Thymus (tissue), 11 donors: ENCODE data around the gene ENTPD6. TPM values are rescaled to one million over a fixed set of nuclear protein-coding genes. Genes with fewer than 3 reads are reported as not detected.
"Not testable (repeated sequence)": the region's sequence is repeated elsewhere in the genome, so short reads cannot be mapped to it uniquely, and the experiment has no call there.

Experiments
- DNase-seq, 9 donors: peaks; one replicate each; pipeline ENCODE4 v3.0.0-alpha.2; 2013; ENCODE audit warnings: low spot score in 9 of 9, low read depth in 6 of 9, missing footprints in 1 of 9
- H3K27ac ChIP-seq, 2 donors: one replicate each; pipeline ENCODE4 v1.5.1; 2013; ENCODE audit warnings: control low read depth in 1 of 2, low read depth in 1 of 2, low read length in 1 of 2, mild to moderate bottlenecking in 1 of 2, moderate library complexity in 1 of 2
- H3K27me3 ChIP-seq, 2 donors: one replicate each; pipeline ENCODE4 v1.5.1; 2013; ENCODE audit warnings: low read length in 1 of 2; ENCODE audit not compliant: control insufficient read depth in 2 of 2, insufficient read depth in 1 of 2
- H3K36me3 ChIP-seq, 2 donors: one replicate each; pipeline ENCODE4 v1.5.1; 2013; ENCODE audit warnings: low read length in 1 of 2, mild to moderate bottlenecking in 1 of 2, moderate library complexity in 1 of 2; ENCODE audit not compliant: control insufficient read depth in 2 of 2, insufficient read depth in 2 of 2
- H3K4me1 ChIP-seq, 2 donors: one replicate each; pipeline ENCODE4 v1.5.1; 2013; ENCODE audit warnings: low read length in 2 of 2; ENCODE audit not compliant: control insufficient read depth in 2 of 2, insufficient read depth in 2 of 2
- H3K4me3 ChIP-seq, 2 donors: one replicate each; pipeline ENCODE4 v1.5.1; 2013; ENCODE audit warnings: low read length in 2 of 2, control low read depth in 1 of 2, mild to moderate bottlenecking in 1 of 2
- H3K9me3 ChIP-seq, 2 donors: one replicate each; pipeline ENCODE4 v1.5.1; 2013; ENCODE audit warnings: low read length in 1 of 2, mild to moderate bottlenecking in 1 of 2; ENCODE audit not compliant: control insufficient read depth in 2 of 2, insufficient read depth in 1 of 2
- WGBS: extraction: QIAGEN DNeasy Blood & Tissue Kit; methylation state at CpG from one replicate; pipeline ENCODE4 v1.1.7; 2013; 5-methylcytosine and 5-hydroxymethylcytosine counted together
- polyA plus RNA-seq: library from polyadenylated mRNA; stranded (reverse); fragments of 200-250 nt; gene quantifications from one replicate; pipeline ENCODE4 v1.2.3, GENCODE V29; 2013
- total RNA-seq: library from RNA; stranded (reverse); fragments of 120-200 nt; gene quantifications from one replicate; pipeline ENCODE4 v1.2.4, GENCODE V29; 2013
- donor health status: healthy.

Gene ENTPD6
- total and polyA plus RNA-seq, 2 donors: 29.2 to 71.0 TPM

- H3K27me3 ChIP-seq: peaks cover 2 to 12% of the 10 kb centered on the region in 2 donors
- 39% methylated on average over 4 of the region's 4 CpGs for WGBS
- not testable (repeated sequence) for H3K36me3 ChIP-seq, H3K27ac ChIP-seq, H3K4me1 ChIP-seq, H3K9me3 ChIP-seq, H3K4me3 ChIP-seq, DNase-seq
Measured at GRCh38 chr20:25241659-25241955, 46.1 kb downstream of the ENTPD6 start.

- H3K36me3 ChIP-seq: no peaks in the 10 kb centered on the region
- H3K4me1 ChIP-seq: peaks cover 6 to 9% of the 10 kb centered on the region in 2 donors
- H3K27me3 ChIP-seq: peaks cover 2 to 15% of the 10 kb centered on the region in 2 donors
- 94% methylated on average over 10 of the region's 10 CpGs for WGBS
- peaks cover 0 to 5% of the 10 kb centered on the region in 2 donors for H3K9me3 ChIP-seq
- no peak overlapping the region for H3K4me3 ChIP-seq
- no peak overlapping the region for H3K27ac ChIP-seq
- DNase-seq: no peak
Measured at GRCh38 chr20:25242231-25242630, 46.7 kb downstream of the ENTPD6 start.

- no peak overlapping the region for H3K27ac ChIP-seq
- H3K9me3 ChIP-seq: peaks cover 0 to 5% of the 10 kb centered on the region in 2 donors
- no peak overlapping the region for H3K4me3 ChIP-seq
- H3K27me3 ChIP-seq: peaks cover 2 to 19% of the 10 kb centered on the region in 2 donors
- H3K4me1 ChIP-seq: peaks cover 9 to 11% of the 10 kb centered on the region in 2 donors
- no peak for DNase-seq
- H3K36me3 ChIP-seq: no peaks in the 10 kb centered on the region
Measured at GRCh38 chr20:25243416-25243979, 48.0 kb downstream of the ENTPD6 start.

- 97% methylated on average over 5 of the region's 5 CpGs for WGBS
Measured at GRCh38 chr20:25244976-25245375, 49.5 kb downstream of the ENTPD6 start.

GRCh38 chr20:25245461-25245860 is 49.9 kb downstream of the ENTPD6 start:
- H3K4me1 ChIP-seq: peaks cover 13 to 14% of the 10 kb centered on the region in 2 donors
- peaks cover 2 to 22% of the 10 kb centered on the region in 2 donors for H3K27me3 ChIP-seq
- WGBS: 100% methylated on average over 1 of the region's 1 CpG
- peaks cover 0 to 5% of the 10 kb centered on the region in 2 donors for H3K9me3 ChIP-seq
- no peak for DNase-seq
- no peak overlapping the region for H3K4me3 ChIP-seq
- no peak overlapping the region for H3K27ac ChIP-seq
- no peaks in the 10 kb centered on the region for H3K36me3 ChIP-seq

More at GRCh38 chr20:25244976-25245375, 49.5 kb downstream of the ENTPD6 start:
- Histone ChIP-seq H3K4me3 (no peak overlapping the region), H3K27ac (no peak overlapping the region), H3K9me3 (peaks cover 0 to 5% of the 10 kb centered on the region in 2 donors), H3K27me3 (peaks cover 2 to 22% of the 10 kb centered on the region in 2 donors), H3K36me3 (no peaks in the 10 kb centered on the region), H3K4me1 (peaks cover 13 to 14% of the 10 kb centered on the region in 2 donors)
- no peak for DNase-seq

- 92% methylated on average over 9 of the region's 9 CpGs for WGBS
- H3K4me3 ChIP-seq: no peak overlapping the region
- peaks cover 0 to 5% of the 10 kb centered on the region in 2 donors for H3K9me3 ChIP-seq
- H3K4me1 ChIP-seq: peaks cover 13 to 14% of the 10 kb centered on the region in 2 donors
- H3K27me3 ChIP-seq: peaks cover 2 to 22% of the 10 kb centered on the region in 2 donors
- H3K36me3 ChIP-seq: peaks cover 0 to 3% of the 10 kb centered on the region in 2 donors
- no peak overlapping the region for H3K27ac ChIP-seq
- no peak for DNase-seq
Measured at GRCh38 chr20:25246182-25246999, 50.9 kb downstream of the ENTPD6 start.

GRCh38 chr20:25247000-25247517 is 51.5 kb downstream of the ENTPD6 start:
- H3K4me1 ChIP-seq: peaks cover 13 to 14% of the 10 kb centered on the region in 2 donors

GRCh38 chr20:25247518-25247955 is 52.0 kb downstream of the ENTPD6 start:
- Histone ChIP-seq H3K36me3 (peaks cover 0 to 3% of the 10 kb centered on the region in 2 donors), H3K27me3 (peaks cover 2 to 19% of the 10 kb centered on the region in 2 donors), H3K4me1 (peaks cover 13 to 14% of the 10 kb centered on the region in 2 donors), H3K27ac (peak overlapping the region in 1 of 2 donors; percentile 52), H3K9me3 (peaks cover 0 to 5% of the 10 kb centered on the region in 2 donors), H3K4me3 (peak overlapping the region; percentile 68 to 87)
- whole genome bisulfite sequencing: under 1% methylated on average over 37 of the region's 37 CpGs
- peak in 4 of 9 donors; percentile 17 to 38 (median 25) for DNase-seq

More at GRCh38 chr20:25247000-25247517, 51.5 kb downstream of the ENTPD6 start:
- Histone ChIP-seq H3K36me3 (peaks cover 0 to 3% of the 10 kb centered on the region in 2 donors), H3K27me3 (peaks cover 2 to 22% of the 10 kb centered on the region in 2 donors), H3K27ac (peak overlapping the region in 1 of 2 donors; percentile 31), H3K9me3 (peaks cover 0 to 5% of the 10 kb centered on the region in 2 donors), H3K4me3 (peak overlapping the region; percentile 68 to 87)
- peak in 1 of 9 donors; percentile 46 for DNase-seq
- WGBS: 14% methylated on average over 24 of the region's 24 CpGs
